NOMO-1 (cell line): Measurements from ENCODE around the gene C10orf71.

Experiments used
- DNase-seq, 2 experiments: peaks; one replicate each; lab custom pipeline; 2025; ENCODE audit not compliant: unreplicated experiment in 2 of 2; lab: John Stamatoyannopoulos, UW

The C10orf71 gene

DNA sequence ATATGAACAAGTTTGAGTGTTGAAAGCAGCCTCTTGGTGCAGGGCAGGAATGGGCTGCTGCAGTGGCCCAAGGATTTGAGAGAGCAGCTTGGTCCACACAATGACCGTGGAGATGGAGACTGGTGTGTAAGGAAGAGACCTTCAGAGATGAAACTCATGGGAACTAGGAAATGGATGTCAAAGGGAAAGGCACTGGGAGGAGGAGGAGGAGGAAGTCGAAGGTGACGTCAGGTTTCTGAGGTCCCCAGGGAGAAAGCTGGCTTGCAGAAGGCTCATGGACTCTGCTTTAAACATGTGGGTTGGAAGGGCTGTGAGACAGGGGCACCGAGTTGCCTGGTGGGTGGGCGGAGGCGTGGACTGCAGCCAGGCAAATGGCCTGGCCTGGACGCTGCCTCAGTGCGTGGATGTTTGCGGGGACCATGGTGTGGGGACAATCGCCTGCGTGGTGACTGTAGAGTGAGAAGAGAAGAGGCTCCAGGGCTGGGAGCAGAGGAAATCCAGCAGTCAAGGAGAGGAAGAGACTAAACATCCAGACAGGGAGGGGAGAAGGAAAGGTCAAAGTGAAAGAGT is 14.6 kb downstream of the C10orf71 start:
- DNase-seq: no peak

DNA sequence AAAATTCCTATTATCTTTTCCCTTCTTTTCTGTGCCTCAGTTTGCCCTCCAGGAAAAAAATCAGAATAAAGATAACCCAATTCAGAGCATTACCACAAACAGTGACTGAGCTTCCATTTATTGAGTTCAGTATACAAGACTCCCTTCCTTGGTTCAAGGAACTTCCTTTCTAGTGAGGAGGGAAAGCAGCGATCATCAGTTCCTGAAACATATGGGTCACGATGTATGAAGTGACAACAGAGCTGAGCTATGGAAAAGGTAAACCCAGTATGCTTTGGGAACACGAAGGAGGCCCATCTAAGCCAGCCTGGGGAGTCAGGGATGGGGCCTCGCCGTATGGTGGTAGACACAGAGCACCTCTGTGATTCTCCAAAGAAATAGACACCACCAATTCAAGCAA is 15.8 kb downstream of the C10orf71 start:
- no peak for DNase-seq

DNA sequence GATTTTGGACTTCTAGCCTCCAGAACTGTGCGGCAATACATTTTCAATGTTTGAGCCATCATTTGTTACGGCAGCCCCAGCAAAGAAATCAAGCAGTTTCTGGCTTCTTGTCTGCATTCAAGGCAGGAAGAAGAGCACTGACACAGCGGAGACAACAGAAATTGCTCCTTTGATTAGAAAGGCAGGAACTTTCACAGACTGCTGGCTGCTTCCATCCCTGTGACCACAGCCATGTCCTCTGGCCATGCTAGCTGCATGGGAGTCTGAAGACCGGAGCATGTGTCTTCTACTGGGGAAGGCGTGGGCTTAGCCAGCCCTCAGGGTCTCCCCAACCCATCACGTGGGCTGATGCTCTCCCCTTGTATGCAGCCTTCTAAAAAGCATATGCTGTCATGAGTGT is 19.1 kb downstream of the C10orf71 start:
- DNase-seq: no peak

DNA sequence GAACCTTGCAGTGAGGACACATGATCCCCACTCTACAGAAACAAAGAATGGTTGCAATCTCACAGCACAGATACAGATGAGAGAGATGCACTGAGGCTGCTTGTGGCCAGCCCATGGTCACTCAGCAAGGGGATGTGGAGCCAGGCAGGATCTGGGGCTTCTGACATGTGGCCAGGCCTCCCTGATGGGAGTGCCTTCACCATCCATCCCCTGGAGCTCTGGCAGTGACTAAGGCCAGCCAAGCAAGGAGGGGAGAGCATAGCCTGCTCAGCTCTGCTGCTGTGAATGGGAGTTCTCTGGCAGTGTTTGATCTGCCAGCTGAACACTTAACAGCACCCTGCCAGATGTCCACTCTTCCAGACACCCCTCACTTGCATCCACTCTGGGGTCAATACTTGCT is 19.8 kb downstream of the C10orf71 start:
- no peak for DNase-seq

DNA sequence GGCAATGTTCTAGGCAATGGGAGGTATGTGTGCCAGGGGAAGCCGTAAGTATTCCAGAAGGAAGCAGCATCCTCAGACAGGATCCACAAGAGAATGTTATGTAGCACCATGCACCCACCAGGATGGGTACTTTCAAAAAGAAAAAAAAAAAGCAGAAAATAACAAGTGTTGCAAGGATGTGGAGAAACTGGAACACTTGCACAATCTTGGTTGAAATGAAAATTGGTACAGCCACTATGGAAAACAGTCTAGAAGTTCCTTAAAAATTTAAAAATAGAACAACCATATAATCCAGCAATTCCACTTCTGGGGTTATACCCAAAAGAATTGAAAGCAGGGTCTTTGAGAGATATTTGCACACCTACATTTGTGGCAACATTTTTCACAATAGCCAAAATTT is 20.2 kb downstream of the C10orf71 start:
- no peak for DNase-seq

DNA sequence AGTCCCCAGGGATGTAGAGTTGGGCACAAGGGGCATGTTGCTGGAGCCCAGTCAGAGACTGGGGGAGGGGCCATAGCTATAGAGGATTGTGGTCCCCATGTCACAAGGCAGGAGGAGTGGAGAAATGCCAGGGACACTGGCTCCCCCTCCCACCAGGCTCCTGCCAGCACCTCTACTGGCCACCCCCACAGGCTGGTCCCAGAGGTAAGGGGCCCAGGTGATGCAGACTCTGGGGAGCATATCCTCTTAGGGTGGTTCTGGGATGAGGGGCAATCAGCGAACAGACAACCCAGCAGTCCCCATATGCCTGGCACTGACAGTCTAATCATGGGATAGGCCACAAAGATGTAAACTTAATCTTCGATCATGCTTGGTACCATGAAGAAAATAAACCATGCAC is 21.2 kb downstream of the C10orf71 start:
- DNase-seq: no peak

DNA sequence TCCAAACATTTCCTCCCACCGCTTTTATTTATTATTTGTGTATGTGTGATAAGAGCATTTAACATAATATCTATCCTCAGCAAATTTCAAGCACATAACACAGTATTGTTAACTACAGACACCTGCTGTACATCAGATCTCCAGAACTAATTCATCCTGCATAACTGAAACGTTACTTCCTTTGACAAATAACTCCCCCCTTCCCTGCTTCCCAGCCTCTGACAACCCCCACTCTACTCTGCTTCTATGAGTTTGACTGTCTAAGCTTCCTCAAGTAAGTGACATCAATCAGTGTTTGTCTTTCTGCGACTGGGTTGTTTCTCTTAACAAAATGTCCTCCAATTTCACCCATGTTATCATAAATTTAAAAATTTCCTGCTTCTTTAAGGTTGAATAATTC is 22.1 kb downstream of the C10orf71 start:
- DNase-seq: no peak

DNA sequence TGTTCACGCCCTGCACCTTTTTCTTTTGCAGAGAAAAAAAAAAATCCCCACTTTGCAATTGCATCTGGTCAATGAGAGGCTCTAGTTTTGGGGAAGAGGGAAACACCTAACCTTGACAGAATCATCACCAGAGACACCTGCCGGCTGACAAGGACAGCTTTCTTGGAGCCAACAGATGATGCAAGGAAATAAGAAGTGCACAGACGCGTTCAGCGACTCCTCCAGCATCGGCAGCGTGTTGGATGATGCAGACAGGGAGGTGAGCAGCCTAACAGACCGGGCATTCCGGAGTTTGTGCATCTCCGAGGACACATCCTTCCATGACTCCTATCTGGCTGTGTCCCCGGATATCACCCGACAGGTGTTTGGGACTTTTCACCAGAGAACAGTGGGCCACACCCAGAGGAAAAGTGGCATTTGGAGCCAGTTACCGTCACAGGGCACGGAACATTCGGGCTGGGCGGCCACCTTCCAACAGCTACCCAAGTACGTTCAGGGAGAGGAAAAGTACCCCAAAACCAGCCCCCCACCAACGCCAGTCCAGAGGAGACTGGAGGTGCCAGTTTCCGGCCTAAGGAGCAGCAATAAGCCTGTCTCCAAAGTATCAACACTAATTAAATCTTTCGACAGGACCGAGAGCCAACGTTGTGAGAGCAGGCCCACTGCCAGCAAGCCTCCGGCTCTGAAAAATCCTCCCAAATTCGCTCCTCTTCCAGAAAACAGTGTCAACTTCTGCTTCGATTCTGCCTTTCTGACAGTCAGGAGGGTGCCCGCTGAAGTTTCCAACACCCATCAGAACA is 23.6 kb downstream of the C10orf71 start:
- no peak for DNase-seq

DNA sequence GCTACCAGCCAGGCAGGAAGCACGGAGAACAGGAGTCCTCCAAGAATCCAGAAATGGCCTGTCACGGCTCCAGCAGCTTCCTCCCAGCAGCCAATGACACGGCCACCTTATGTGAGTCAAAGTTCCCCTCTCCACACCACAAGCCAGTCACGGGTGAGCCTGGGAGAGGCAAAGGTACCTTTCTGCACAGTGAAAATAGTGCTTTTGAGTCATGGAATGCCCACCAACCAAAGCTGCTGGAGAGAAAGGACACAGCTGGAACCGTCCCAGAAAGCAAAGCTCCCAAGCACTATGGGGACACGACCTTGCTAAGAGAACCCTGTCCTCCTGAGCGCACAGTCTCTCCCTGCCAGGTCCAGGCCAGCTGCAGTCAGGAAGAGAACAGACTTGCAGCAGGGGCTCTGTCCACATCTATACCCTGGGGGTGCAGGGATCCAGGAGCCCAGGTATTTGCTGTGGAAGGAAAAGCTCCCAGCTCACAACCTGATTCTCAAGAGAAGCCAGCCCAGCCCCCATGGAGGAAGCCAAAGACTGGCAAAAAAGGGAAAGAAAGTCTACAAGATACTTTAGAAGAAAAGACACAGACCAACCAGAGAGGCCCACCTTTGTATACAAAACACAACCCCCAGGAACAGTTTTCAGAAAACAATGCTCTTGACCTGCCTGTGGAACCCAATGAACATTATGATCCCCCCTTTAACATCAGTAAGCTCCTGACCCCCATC is 24.4 kb downstream of the C10orf71 start:
- DNase-seq: no peak

DNA sequence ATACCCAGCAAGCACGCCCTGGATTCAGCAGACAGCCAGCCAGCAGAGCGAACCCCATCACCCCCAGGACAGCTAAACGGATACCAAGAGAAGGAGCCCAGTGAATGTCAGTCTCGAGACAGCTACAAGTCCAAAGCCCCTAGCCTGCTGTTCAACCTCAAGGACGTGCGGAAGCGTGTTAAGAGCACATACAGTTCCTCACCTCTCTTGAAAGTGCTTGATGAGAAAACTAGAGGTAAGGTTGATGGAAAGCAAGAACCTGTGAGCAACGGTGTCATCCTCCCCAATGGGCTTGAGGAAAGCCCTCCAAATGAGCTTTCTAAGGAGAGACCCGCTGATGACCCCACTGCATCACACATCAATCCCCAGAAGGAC is 24.9 kb downstream of the C10orf71 start:
- no peak for DNase-seq

DNA sequence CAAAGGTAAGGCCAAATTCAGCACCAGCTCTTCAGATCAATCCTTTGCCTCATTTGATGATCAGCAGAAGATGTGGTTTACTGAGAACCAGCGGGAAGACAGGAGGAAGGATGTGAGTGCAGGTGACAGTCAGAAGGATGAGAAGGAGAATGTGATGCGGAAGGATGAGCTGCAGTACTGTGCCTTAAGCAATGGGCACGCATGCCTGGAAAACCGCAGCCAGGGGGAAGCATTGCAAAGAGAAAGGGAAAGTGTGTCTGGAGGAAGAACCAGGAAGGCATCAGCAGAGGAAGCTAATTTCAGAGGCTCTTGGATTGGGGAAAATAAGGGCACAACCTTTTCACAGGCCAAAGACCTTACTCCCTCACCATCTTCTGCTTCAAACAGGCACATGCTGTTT is 25.7 kb downstream of the C10orf71 start:
- DNase-seq: peak in 1 of 2 experiments; percentile 28

DNA sequence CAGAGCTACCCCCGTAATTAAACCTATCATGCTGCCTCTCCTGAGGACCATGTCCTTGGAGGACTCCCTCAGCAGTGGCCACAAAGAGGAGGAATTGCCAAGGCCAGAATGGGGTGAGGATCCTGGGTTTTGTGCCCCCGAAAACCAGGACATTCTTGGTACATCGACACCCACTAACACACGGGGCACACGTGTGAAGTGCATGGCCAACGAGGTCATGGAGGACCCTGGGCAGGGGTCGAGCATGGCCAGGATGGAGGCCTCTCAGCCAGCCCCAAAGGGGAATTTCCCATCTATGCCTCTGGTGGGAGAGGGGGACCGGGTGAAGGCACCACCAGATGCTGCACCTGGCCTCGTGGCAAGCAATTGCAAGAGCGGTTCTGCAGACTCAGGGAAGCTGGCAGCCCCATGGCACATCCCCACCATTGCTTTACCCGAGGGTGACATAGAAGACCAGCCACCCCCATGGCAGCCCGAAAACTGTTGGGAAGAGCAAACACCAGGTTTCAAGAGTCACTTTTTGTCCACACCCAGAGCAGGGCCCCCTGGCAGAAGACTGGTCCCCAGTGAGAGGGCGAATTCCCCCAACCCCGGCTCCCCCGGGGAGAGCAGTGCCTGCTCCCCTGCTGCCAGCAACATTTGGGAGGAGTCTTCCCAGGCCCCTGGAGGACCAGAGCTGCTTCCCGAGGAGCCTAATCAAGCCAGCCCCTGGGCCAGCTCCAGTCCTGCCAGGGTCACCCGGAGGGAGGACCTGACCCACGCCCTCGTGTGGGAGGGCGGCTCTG is 26.4 kb downstream of the C10orf71 start:
- DNase-seq: no peak

DNA sequence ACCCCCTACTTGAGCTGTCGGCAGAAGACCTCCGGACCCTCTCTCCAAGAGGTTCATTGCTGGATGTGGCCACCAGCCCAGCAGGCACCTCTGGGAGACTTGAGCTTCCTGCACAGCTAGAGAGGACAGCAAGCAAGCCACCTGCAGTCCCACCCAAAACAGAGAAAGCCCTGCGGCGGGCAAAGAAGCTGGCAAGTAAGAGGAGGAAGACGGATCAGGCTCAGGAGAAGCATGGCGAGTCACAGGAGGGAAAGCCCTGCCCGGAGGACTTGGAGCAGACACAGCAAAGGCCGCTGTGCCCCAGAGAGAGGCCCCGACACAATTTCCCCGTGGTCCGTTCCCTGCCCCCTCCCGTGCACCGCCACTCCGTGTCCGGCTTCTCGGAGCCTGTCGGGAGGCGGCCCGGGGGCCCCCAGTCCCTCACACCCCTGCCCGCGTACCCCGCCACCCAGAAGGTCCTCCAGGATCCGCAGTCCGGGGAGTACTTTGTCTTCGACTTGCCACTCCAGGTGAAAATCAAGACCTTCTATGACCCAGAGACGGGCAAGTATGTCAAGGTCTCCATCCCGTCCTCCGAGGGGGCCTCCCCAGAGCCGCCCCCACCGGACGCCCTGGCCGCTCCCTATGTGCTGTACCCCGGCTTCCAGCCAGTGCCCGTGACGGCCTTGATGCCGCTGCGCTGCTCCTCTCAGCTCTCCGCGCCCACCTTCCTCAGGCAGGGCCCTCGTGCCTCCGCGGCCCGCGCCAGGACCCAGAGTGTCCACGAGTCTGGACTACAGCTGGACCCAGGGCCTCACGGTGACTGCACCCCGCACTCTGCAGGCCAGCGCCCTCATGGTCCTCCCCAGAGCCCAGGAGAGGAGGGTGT is 27.2 kb downstream of the C10orf71 start:
- DNase-seq: no peak

DNA sequence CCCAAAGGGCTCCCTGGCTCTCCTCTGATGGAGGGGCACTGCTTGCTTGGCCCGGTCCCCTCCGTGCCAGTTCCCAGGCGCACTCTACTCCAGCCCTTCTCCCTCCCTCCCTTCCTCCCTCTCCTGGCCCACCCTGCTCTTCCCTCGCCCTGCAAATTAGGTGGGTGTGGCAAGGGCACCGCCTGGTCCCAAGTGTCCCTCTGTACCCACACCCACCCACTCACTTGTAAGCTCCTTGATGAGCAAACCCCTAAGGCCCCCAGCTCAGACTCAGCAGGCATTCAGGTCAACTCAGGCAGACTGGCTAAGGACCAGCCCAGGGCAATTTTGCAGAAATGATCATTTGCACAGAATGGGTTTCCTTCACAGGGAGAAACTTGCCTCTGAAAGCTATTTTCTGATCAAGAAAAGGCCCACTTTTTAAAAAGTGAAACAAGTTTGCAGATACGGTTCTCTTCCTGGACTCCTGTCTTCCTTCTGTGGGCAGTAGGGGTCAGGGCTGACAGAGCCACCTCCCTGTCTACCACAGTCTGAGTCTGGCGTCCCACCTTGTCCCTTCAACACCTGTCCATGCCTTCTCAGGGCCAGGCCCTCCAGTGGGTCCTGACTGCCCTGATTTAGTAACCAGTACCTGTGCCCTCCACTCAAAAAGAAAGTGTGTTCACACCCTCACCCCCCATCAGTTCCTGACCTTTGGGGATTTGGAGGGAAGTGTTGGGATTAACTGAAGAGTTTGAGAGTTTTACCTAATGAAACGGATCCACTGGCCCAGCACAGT is 28.3 kb downstream of the C10orf71 start:
- DNase-seq: no peak

DNA sequence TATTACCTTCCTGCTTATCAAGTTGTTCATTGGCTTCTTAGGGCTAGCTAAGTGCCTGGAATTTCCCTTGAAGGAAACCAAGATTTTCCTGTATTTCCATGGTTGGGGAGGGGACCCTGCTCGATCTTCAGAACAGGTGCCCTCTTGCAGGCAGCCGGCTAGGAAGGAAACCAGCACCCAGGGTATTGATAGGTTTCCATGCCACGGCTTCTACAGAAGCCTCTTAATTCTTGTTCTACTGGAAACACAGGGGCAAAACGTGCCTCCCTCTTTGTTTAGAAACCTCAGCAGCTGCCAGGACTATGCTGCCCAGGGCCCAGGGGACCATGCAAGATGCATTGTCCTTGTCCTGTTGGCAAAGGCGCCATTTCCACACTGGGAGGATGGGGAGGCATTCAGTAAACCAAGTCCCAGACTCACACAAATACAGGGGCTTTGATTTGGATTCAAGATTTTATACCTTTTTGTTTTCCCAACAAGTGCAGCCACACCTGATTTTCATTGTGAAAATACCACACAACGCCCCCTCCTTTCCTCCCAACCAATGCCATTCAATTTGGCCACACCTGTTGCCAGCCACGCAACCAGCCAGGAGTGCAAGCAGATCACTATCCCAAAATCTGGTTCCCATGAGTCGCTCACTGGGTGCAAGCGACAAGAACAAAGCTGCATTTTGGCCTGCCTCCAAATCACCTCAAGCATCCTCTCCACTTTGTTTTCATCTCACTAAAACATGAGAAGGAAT is 29.6 kb downstream of the C10orf71 start:
- no peak for DNase-seq

DNA sequence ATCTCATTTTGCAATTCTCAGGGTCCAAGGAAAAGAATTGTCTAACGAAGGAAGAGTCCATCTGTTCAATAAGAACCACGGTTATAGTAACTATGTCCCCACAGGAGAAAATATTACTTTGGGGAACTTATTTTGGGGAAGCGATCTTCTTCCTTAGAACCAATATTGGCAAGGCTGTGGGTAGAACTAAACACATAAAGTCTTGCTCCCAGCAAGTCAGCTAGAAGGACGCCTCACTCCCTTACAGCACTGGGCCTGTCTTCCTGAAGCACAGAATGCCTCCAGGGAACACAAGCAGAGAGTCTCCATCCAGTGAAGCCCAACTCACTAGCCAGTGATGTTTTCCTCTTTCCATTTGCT is 30.2 kb downstream of the C10orf71 start:
- DNase-seq: peak in 1 of 2 experiments; percentile 25

DNA sequence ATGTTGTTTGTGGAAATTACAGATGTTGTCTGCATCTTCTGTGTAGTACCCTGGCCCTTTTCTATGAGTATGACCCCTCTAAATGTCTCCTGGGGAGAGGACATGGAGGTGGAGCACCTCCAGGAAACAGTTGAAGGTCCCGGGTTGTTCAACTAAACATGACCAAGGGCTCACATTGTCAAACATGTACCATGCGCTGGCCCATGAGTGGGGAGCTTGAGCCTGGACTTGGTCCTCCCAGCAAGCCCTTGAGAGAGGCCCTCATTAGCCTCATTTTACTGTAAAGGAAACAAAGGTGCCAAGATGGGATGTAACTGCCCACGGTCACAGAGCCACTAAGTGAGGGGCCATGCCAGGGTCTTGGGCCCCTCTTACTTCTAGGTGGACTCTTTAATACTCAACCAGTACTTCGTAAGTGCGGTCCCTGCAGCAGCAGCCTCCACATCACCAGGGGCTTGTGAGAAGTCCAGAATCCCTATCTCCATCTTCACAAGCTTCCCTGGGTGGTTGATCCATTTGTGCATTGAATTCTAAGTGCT is 31.2 kb downstream of the C10orf71 start:
- no peak for DNase-seq

DNA sequence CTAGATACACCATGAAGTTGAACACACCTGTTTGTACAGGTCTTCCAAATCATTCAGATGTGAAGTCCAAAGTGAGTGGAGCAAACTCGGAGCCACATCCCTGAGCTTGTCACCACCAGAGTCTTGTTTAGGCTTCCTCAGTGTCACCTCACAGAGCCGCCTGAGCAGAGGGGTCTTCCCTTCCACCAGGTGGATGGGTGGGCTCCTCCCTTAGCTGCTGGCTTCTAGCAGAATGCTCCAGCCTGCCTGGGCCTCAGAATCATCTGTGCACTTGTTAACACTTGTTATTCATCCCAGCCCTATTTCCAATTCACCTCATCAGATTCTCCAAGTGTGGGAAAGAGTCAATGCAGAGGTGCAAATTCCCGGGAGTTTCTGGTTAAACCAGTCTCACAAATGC is 32.5 kb downstream of the C10orf71 start:
- DNase-seq: no peak

DNA sequence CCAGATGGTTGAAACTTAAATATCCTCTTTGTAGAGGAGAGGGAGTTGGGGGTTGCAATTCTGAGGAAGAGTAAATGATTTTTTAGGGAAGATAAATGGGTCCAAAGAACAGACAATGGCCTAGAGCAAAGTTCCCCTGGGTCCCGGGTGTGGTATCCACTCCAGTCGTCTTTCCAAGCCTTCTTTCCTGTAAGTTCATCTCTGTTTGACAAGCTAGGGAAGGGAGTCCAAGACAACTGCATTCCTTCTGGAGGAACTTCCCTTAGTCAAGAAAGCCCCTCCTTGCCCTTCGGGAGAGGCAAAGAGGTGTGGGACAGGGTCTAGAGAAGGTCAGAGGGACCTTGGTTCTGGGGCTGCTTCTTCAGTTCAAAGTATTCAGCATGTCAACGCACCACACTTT is 33.4 kb downstream of the C10orf71 start:
- no peak for DNase-seq
